HUES64 (cell line): ENCODE results near the gene RBM46.
"Not testable (repeated sequence)": the region's sequence is repeated elsewhere in the genome, so short reads cannot be mapped to it uniquely, and the experiment has no call there.

Experiments
- H3K27ac ChIP-seq: 2 replicates; pipeline ENCODE4 v1.7.0; 2013; ENCODE audit warnings: low read depth, low read length, inconsistent platforms
- H3K27me3 ChIP-seq: 2 replicates; pipeline ENCODE4 v1.6.1; 2013; ENCODE audit warnings: mild to moderate bottlenecking, low read length; ENCODE audit not compliant: insufficient read depth
- H3K36me3 ChIP-seq: 2 replicates; pipeline ENCODE4 v1.6.1; 2013; ENCODE audit warnings: mild to moderate bottlenecking, low read length; ENCODE audit not compliant: insufficient read depth
- H3K4me1 ChIP-seq: 2 replicates; pipeline ENCODE4 v1.6.1; 2013; ENCODE audit warnings: mild to moderate bottlenecking, low read length, moderate library complexity; ENCODE audit not compliant: insufficient read depth
- H3K4me3 ChIP-seq: 2 replicates; pipeline ENCODE4 v1.5.1; 2013; ENCODE audit warnings: mild to moderate bottlenecking, low read length, moderate library complexity
- H3K9ac ChIP-seq: 2 replicates; pipeline ENCODE4 v1.6.1; 2013; ENCODE audit warnings: mild to moderate bottlenecking, low read depth, low read length
- H3K9me3 ChIP-seq: 2 replicates; pipeline ENCODE4 v1.6.1; 2013; ENCODE audit warnings: low read depth, low read length; ENCODE audit not compliant: insufficient read depth
- WGBS: fragments of 150-250, 120-280 bp; methylation state at CpG from one replicate; pipeline ENCODE4 v1.1.7; 2013; ENCODE audit warnings: missing lambda C conversion rate; 5-methylcytosine and 5-hydroxymethylcytosine counted together

The RBM46 gene

GRCh38 chr4:154838694-154839093 is 57.6 kb downstream of the RBM46 start:
- peaks cover 16% of the 10 kb centered on the region for H3K4me1 ChIP-seq
- WGBS, result 89% methylated on average over 8 of the region's 8 CpGs
- H3K9me3 ChIP-seq, result no peaks in the 10 kb centered on the region
- no peak overlapping the region for H3K27ac ChIP-seq
- no peaks in the 10 kb centered on the region for H3K27me3 ChIP-seq
- no peaks in the 10 kb centered on the region for H3K36me3 ChIP-seq
- no peak overlapping the region for H3K4me3 ChIP-seq
- H3K9ac ChIP-seq, result no peak overlapping the region

GRCh38 chr4:154854362-154854761 is 73.3 kb downstream of the RBM46 start:
- Histone ChIP-seq H3K36me3 (no peaks in the 10 kb centered on the region), H3K4me1 (no peaks in the 10 kb centered on the region), H3K9ac (no peak overlapping the region), H3K27me3 (no peaks in the 10 kb centered on the region), H3K4me3 (no peak overlapping the region), H3K27ac (no peak overlapping the region), H3K9me3 (no peaks in the 10 kb centered on the region)
- 88% methylated on average over 2 of the region's 2 CpGs for WGBS

GRCh38 chr4:154858166-154858565 is 77.1 kb downstream of the RBM46 start:
- Histone ChIP-seq H3K9ac (no peak overlapping the region), H3K4me3 (no peak overlapping the region), H3K4me1 (no peaks in the 10 kb centered on the region), H3K9me3 (peaks cover 16% of the 10 kb centered on the region), H3K27ac (no peak overlapping the region), H3K36me3 (no peaks in the 10 kb centered on the region), H3K27me3 (no peaks in the 10 kb centered on the region)
- 92% methylated on average over 1 of the region's 1 CpG for WGBS

GRCh38 chr4:154868414-154869194 is 87.5 kb downstream of the RBM46 start:
- peaks cover 15% of the 10 kb centered on the region for H3K9me3 ChIP-seq
- WGBS, result 50% methylated on average over 7 of the region's 7 CpGs

GRCh38 chr4:154869301-154869700 is 88.2 kb downstream of the RBM46 start:
- H3K9ac ChIP-seq, result no peak overlapping the region
- H3K4me3 ChIP-seq, result no peak overlapping the region
- H3K36me3 ChIP-seq, result no peaks in the 10 kb centered on the region
- H3K4me1 ChIP-seq, result peaks cover 31% of the 10 kb centered on the region
- H3K27me3 ChIP-seq, result no peaks in the 10 kb centered on the region
- no peak overlapping the region for H3K27ac ChIP-seq
- H3K9me3 ChIP-seq, result peaks cover 17% of the 10 kb centered on the region
- 90% methylated on average over 3 of the region's 3 CpGs for WGBS

More at GRCh38 chr4:154868414-154869194, 87.5 kb downstream of the RBM46 start:
- Histone ChIP-seq H3K27ac (peak overlapping the region; percentile 48; the same call in 1 of the 2 replicates), H3K36me3 (no peaks in the 10 kb centered on the region), H3K4me1 (peaks cover 31% of the 10 kb centered on the region), H3K27me3 (no peaks in the 10 kb centered on the region), H3K4me3 (no peak overlapping the region), H3K9ac (no peak overlapping the region)

- Histone ChIP-seq H3K4me3 (no peak overlapping the region), H3K27ac (no peak overlapping the region), H3K36me3 (no peaks in the 10 kb centered on the region), H3K9ac (no peak overlapping the region), H3K27me3 (no peaks in the 10 kb centered on the region), H3K4me1 (peaks cover 31% of the 10 kb centered on the region), H3K9me3 (peaks cover 20% of the 10 kb centered on the region)
Measured at GRCh38 chr4:154872198-154872597, 91.1 kb downstream of the RBM46 start.

GRCh38 chr4:154874049-154874448 is 93.0 kb downstream of the RBM46 start:
- H3K4me1 ChIP-seq, result peaks cover 16% of the 10 kb centered on the region
- WGBS, result 73% methylated on average over 4 of the region's 4 CpGs
- not testable (repeated sequence) for H3K9ac ChIP-seq, H3K27me3 ChIP-seq, H3K36me3 ChIP-seq, H3K27ac ChIP-seq, H3K4me3 ChIP-seq
- peaks cover 20% of the 10 kb centered on the region for H3K9me3 ChIP-seq

- WGBS, result 91% methylated on average over 8 of the region's 8 CpGs
- Histone ChIP-seq H3K9me3 (peaks cover 22% of the 10 kb centered on the region), H3K27ac (no peak overlapping the region), H3K4me3 (no peak overlapping the region), H3K27me3 (no peaks in the 10 kb centered on the region), H3K4me1 (no peaks in the 10 kb centered on the region), H3K36me3 (no peaks in the 10 kb centered on the region), H3K9ac (no peak overlapping the region)
Measured at GRCh38 chr4:154877110-154877760, 96.2 kb downstream of the RBM46 start.
